ENCODE results near the gene CLHC1.

DNA sequence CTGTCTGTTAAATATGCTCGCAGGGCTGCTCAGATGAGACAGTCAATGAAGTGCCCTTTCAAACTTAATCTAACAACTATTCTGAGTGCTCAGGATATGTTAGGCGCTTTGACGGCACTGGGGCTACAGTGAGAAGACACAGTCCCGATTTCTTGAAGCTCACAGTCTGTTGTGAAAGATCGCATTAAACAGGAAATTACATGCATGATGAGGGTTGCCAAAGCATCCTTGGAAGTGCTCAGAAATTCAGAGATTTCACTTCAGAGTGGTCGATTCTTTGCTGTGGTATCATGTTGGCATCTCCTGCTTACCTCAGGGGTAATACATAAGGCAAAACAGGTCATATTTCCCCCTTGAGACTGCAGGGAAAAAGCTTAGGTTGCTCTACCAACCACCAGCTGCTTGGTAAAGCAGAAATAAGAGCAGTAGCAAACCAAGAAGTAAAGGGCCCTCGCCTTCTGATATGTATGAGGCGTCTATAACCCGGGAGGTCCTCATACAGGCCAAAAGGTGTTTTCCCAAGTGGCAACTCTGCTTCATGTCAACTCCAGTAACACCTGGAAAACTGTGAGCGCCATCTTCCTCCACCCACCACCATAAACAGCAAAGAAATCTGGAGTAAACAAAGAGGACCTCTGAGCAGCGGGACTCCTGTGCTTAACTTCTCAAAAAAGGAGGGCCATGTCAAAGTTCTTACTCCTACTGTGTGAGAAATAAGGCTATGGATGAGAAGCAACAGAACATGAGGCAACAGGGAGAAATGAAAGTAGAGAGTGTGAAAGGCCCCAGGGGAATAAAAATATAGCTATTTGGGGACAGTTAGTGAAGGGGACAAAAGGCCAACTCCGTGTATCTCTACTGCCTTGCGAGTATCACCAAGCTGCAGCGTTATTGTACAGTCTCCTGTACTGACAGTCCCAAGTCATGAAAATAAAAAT is 79.3 kb downstream of the CLHC1 start:
- TF ChIP-seq, protein P1, sequence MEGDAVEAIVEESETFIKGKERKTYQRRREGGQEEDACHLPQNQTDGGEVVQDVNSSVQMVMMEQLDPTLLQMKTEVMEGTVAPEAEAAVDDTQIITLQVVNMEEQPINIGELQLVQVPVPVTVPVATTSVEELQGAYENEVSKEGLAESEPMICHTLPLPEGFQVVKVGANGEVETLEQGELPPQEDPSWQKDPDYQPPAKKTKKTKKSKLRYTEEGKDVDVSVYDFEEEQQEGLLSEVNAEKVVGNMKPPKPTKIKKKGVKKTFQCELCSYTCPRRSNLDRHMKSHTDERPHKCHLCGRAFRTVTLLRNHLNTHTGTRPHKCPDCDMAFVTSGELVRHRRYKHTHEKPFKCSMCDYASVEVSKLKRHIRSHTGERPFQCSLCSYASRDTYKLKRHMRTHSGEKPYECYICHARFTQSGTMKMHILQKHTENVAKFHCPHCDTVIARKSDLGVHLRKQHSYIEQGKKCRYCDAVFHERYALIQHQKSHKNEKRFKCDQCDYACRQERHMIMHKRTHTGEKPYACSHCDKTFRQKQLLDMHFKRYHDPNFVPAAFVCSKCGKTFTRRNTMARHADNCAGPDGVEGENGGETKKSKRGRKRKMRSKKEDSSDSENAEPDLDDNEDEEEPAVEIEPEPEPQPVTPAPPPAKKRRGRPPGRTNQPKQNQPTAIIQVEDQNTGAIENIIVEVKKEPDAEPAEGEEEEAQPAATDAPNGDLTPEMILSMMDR (conservative IDR thresholded peaks at IDR 0.05; ENCODE audit: low read length), result no peak
- no peak for TF ChIP-seq EZH2phosphoT487 (IDR thresholded peaks at IDR 0.05; ENCODE audit: borderline replicate concordance)
